Transverse colon (tissue), 4 donors: ENCODE results near the gene NCF2.

Source experiments
- EP300 ChIP-seq: sonication (generic); formaldehyde crosslinking; IDR thresholded peaks from one replicate; pipeline ENCODE4 v1.6.1; 2017; ENCODE audit warnings: antibody characterized with exemption, low read depth
- POLR2A ChIP-seq: fragments of 450-650 bp; IDR thresholded peaks from one replicate; pipeline ENCODE4 v1.6.1; 2016; ENCODE audit warnings: antibody characterized with exemption, mild to moderate bottlenecking, moderate library complexity
- POLR2AphosphoS5 ChIP-seq, 3 donors: sonication (generic); formaldehyde crosslinking; IDR thresholded peaks; one replicate each; pipeline ENCODE4 v1.6.1; 2016; ENCODE audit warnings: antibody characterized with exemption in 3 of 3
- TF ChIP-seq, protein P1 (sequence below), 5 experiments: fragments of 200-600 bp in 3 of 5; fragments of 450-650 bp in 2 of 5; sonication (generic) in 3 of 5; IDR thresholded peaks; 1 replicate in 2 of 5; 2 replicates in 3 of 5; pipeline ENCODE4 v1.5.1; 2016 to 2017; ENCODE audit warnings: antibody characterized with exemption in 5 of 5, inconsistent platforms in 3 of 5, mild to moderate bottlenecking in 2 of 5, moderate library complexity in 1 of 5

DNA sequence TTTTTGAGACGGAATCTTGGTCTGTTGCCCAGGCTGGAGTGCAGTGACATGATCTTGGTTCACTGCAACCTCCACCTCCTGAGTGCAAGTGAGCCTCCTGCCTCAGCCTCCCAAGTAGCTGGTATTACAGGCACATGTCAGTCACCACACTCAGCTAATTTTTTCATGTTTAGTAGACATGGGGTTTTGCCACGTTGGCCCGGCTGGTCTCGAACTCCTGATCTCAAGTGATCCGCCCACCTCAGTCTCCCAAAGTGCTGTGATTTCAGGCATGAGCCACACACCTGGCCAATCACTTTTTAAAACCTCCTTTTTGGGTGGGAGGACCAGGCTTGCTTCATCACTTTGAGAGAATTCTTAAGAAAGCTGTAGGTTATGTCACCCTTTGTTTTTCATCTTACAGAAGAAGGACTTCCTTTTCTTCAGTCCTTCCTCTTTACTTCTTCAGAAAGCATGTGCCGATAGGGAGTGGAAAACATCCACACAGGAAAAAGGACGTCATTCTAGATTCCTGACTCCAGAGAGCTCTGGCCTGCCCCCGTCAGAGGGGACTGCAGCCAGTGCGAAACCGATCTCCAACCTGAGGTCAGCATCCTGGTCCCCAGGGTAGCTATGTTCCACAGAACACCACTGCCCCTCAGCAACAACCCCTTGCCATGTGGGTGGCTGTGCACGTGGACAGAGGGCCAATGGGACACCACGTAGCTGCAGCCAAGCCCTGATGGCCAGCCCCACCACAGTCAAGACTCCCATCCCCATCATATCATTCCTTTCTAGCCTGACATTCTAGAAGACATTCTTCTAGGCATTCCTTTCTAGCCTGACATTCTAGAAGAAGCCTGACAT, 21.9 kb downstream of the NCF2 start:
- no peak for TF ChIP-seq POLR2A
- TF ChIP-seq, protein P1, sequence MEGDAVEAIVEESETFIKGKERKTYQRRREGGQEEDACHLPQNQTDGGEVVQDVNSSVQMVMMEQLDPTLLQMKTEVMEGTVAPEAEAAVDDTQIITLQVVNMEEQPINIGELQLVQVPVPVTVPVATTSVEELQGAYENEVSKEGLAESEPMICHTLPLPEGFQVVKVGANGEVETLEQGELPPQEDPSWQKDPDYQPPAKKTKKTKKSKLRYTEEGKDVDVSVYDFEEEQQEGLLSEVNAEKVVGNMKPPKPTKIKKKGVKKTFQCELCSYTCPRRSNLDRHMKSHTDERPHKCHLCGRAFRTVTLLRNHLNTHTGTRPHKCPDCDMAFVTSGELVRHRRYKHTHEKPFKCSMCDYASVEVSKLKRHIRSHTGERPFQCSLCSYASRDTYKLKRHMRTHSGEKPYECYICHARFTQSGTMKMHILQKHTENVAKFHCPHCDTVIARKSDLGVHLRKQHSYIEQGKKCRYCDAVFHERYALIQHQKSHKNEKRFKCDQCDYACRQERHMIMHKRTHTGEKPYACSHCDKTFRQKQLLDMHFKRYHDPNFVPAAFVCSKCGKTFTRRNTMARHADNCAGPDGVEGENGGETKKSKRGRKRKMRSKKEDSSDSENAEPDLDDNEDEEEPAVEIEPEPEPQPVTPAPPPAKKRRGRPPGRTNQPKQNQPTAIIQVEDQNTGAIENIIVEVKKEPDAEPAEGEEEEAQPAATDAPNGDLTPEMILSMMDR (IDR thresholded peaks at IDR 0.05): no peak
- TF ChIP-seq EP300: no peak
- no peak for TF ChIP-seq POLR2AphosphoS5 (IDR thresholded peaks at IDR 0.05)
